Thymus (tissue), 11 donors: ENCODE results near the gene AURKAIP1. TPM values are rescaled to one million over a fixed set of nuclear protein-coding genes. Genes with fewer than 3 reads are reported as not detected.
"Not testable (repeated sequence)": the region's sequence is repeated elsewhere in the genome, so short reads cannot be mapped to it uniquely, and the experiment has no call there.

ENCODE experiments used
- DNase-seq, 9 donors: peaks; one replicate each; pipeline ENCODE4 v3.0.0-alpha.2; 2013; ENCODE audit warnings: low spot score in 9 of 9, low read depth in 6 of 9, missing footprints in 1 of 9
- H3K27ac ChIP-seq, 2 donors: one replicate each; pipeline ENCODE4 v1.5.1; 2013; ENCODE audit warnings: control low read depth in 1 of 2, low read depth in 1 of 2, low read length in 1 of 2, mild to moderate bottlenecking in 1 of 2, moderate library complexity in 1 of 2
- H3K27me3 ChIP-seq, 2 donors: one replicate each; pipeline ENCODE4 v1.5.1; 2013; ENCODE audit warnings: low read length in 1 of 2; ENCODE audit not compliant: control insufficient read depth in 2 of 2, insufficient read depth in 1 of 2
- H3K36me3 ChIP-seq, 2 donors: one replicate each; pipeline ENCODE4 v1.5.1; 2013; ENCODE audit warnings: low read length in 1 of 2, mild to moderate bottlenecking in 1 of 2, moderate library complexity in 1 of 2; ENCODE audit not compliant: control insufficient read depth in 2 of 2, insufficient read depth in 2 of 2
- H3K4me1 ChIP-seq, 2 donors: one replicate each; pipeline ENCODE4 v1.5.1; 2013; ENCODE audit warnings: low read length in 2 of 2; ENCODE audit not compliant: control insufficient read depth in 2 of 2, insufficient read depth in 2 of 2
- H3K4me3 ChIP-seq, 2 donors: one replicate each; pipeline ENCODE4 v1.5.1; 2013; ENCODE audit warnings: low read length in 2 of 2, control low read depth in 1 of 2, mild to moderate bottlenecking in 1 of 2
- H3K9me3 ChIP-seq, 2 donors: one replicate each; pipeline ENCODE4 v1.5.1; 2013; ENCODE audit warnings: low read length in 1 of 2, mild to moderate bottlenecking in 1 of 2; ENCODE audit not compliant: control insufficient read depth in 2 of 2, insufficient read depth in 1 of 2
- WGBS: extraction: QIAGEN DNeasy Blood & Tissue Kit; methylation state at CpG from one replicate; pipeline ENCODE4 v1.1.7; 2013; 5-methylcytosine and 5-hydroxymethylcytosine counted together
- polyA plus RNA-seq: library from polyadenylated mRNA; stranded (reverse); fragments of 200-250 nt; gene quantifications from one replicate; pipeline ENCODE4 v1.2.3, GENCODE V29; 2013
- total RNA-seq: library from RNA; stranded (reverse); fragments of 120-200 nt; gene quantifications from one replicate; pipeline ENCODE4 v1.2.4, GENCODE V29; 2013
- donor health status: healthy.

AURKAIP1 gene
- total and polyA plus RNA-seq, 2 donors: 96.2 to 116 TPM

DNA sequence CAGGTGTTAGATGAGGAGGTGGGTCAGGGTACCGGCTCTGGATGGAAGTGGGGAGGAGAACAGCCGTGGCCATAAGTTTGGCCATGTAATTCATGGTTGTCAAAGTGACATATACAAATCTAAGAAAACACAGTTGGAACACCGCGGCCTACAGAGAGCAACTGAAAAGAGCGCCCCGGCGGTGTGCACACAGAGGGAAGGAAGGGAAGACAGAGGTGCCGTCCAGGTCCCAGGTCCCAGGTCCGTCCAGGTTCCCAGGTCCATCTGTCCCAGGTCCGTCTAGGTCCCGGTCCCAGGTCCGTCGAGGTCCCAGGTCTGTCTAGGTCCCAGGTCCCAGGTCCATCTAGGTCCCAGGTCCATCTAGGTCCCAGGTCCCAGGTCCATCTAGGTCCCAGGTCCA lies 36.6 kb upstream of the AURKAIP1 start:
- WGBS: 95% methylated on average over 13 of the region's 13 CpGs

DNA sequence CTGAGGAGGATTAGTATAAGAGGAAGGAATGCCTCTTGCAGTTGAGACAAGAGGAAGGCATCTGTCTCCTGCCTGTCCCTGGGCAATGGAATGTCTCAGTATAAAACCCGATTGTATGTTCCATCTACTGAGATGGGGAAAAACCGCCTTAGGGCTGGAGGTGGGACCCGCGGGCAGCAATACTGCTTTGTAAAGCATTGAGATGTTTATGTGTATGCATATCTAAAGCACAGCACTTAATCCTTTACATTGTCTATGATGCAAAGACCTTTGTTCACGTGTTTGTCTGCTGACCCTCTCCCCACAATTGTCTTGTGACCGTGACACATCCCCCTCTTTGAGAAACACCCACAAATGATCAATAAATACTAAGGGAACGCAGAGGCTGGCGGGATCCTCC lies 35.2 kb upstream of the AURKAIP1 start:
- WGBS: 91% methylated on average over 8 of the region's 8 CpGs
- peaks cover 21 to 23% of the 10 kb centered on the region in 2 donors for H3K4me1 ChIP-seq
- H3K4me3 ChIP-seq, H3K27ac ChIP-seq, DNase-seq, H3K27me3 ChIP-seq: not testable (repeated sequence)
- H3K36me3 ChIP-seq: peaks cover 7 to 12% of the 10 kb centered on the region in 2 donors
- peaks cover 0 to 12% of the 10 kb centered on the region in 2 donors for H3K9me3 ChIP-seq

More for the DNA sequence above, 36.6 kb upstream of the AURKAIP1 start:
- Histone ChIP-seq H3K4me1 (peaks cover 9 to 10% of the 10 kb centered on the region in 2 donors), H3K9me3 (peaks cover 0 to 12% of the 10 kb centered on the region in 2 donors), H3K27ac (no peak overlapping the region), H3K36me3 (no peaks in the 10 kb centered on the region), H3K4me3 (no peak overlapping the region), H3K27me3 (peaks cover 0 to 4% of the 10 kb centered on the region in 2 donors)
- DNase-seq: no peak

DNA sequence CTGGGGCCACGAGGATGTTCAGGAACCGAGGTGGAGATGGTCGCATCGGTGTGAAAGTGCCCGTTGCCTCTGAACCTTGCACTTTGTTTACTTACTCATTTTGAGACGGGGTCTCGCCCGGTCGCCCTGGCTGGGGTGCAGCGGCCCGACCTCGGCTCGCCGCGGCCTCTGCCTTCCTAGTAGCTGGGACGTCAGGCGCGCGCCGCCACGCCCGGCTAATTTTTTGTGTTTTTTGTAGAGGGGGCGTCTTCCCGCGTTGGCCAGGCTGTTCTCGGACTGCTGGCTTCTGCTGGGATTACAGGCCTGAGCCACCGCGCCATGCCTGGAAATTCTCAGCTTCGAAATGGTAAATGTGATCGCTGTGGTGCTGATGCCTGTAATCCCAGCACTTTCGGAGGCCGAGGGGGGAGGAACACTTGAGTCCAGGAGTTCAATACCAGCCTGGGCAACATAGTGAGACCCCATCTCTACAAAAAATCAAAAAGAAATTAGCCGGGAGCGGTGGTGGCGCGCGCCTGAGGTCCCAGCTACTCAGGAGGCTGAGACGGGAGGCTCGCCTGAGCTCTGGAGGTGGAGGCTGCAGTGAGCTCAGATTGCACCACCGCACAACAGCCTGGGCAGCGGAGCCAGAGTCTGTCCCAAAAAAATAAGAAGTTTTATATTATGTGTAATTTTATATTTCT lies 32.8 kb upstream of the AURKAIP1 start:
- no peaks in the 10 kb centered on the region for H3K27me3 ChIP-seq
- H3K9me3 ChIP-seq: peaks cover 0 to 12% of the 10 kb centered on the region in 2 donors
- peaks cover 27 to 31% of the 10 kb centered on the region in 2 donors for H3K36me3 ChIP-seq
- no peak for DNase-seq
- 13% methylated on average over 41 of the region's 41 CpGs for WGBS
- H3K27ac ChIP-seq: peak overlapping the region; percentile 67 to 94
- H3K4me1 ChIP-seq: peaks cover 21 to 25% of the 10 kb centered on the region in 2 donors
- H3K4me3 ChIP-seq: peak overlapping the region; percentile 95 to 99

DNA sequence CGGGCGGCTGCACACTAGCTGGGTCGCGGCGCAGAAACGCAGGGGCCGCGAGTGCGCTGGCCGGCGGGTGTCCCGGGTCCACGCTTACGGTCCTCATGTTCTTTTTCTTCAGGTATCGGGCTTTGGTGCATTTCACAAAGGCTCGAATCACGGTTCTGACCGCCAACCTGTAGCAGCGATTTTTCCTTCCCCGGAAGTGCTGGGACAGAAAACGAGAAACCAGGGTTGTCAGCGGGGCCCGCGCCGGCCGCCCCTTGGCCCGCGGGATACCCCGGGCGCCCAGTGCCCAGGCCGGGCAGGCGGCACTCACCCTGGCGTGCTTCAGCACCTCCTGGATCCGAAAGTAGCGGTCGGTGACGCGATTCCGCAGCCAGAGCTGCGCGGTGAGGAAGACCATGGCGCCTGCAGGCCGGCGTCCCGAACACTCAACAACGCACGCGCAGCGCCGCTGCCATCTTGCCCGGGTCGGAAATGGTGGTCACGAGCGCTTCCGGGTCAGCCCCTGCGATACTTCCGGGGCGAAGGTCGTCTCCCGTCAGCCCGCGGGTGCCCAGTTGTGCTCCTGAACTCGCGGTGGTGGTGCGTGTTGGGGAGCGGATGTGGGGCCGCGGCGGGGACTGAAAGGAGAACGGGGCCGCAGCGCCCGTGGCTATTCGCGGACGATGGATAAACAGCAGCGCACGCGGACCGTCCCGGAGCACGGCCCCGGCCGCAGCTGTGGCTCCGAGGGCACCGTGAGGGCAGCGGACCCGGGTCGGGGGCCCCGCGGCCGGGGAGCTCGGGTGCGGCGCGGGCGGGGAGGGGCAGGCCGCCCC lies 32.0 kb upstream of the AURKAIP1 start, which contains the start of gene MRPL20:
Gene MRPL20, minus strand, starts transcription at position 473 of the 815 bp plus-strand sequence. Its CDS starts 76 bp downstream, at position 397.
- DNase-seq: peak; percentile 86 to 97 (median 91)
- Histone ChIP-seq H3K27ac (peak within 1 kb of the TSS; percentile 67 to 97), H3K36me3 (peaks cover 34 to 38% of the 10 kb centered on the region in 2 donors), H3K27me3 (no peaks in the 10 kb centered on the region), H3K9me3 (peaks cover 0 to 6% of the 10 kb centered on the region in 2 donors), H3K4me3 (peak within 1 kb of the TSS; percentile 95 to 99), H3K4me1 (peaks cover 21 to 25% of the 10 kb centered on the region in 2 donors)
- WGBS: under 1% methylated on average over 98 of the region's 98 CpGs

DNA sequence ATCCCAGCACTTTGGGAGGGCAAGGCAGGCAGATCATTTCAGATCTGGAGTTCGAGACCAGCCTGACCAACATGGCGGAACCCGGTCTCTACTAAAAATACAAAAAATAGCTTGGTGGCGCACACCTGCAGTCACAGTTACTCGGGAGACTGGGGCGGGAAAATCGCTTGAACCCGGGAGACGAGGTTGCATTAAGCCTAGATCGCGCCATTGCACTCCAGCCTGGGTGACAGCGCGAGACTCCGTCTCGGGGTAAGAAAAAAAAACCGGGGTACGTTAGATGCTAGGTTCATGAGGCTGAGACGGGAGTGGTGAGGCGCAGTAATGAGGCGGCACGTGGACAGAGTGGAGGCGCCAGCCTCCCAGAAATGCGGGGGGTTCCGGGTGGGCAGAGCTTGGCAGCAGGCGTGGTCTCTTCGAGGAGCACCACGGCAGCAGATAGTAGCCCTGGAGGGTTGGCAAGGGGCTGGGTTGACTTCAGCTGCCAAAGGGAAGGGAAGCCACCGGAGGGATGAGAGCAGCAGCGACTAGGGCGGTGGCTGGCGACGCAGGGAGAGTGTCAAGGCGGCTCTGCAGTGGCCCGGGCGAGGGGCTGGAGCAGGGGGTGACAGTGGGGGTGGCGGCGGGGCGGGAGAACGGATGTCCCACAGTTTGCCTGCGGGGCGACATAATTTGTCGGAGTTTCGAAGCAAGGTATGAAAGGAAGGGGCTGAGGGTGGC lies 31.3 kb upstream of the AURKAIP1 start:
- Histone ChIP-seq H3K27ac (peak overlapping the region; percentile 67 to 97), H3K36me3 (peaks cover 42 to 46% of the 10 kb centered on the region in 2 donors), H3K4me3 (peak overlapping the region; percentile 95 to 99), H3K4me1 (peaks cover 21 to 28% of the 10 kb centered on the region in 2 donors), H3K27me3 (no peaks in the 10 kb centered on the region), H3K9me3 (no peaks in the 10 kb centered on the region)
- DNase-seq: no peak
- WGBS: 48% methylated on average over 43 of the region's 43 CpGs

DNA sequence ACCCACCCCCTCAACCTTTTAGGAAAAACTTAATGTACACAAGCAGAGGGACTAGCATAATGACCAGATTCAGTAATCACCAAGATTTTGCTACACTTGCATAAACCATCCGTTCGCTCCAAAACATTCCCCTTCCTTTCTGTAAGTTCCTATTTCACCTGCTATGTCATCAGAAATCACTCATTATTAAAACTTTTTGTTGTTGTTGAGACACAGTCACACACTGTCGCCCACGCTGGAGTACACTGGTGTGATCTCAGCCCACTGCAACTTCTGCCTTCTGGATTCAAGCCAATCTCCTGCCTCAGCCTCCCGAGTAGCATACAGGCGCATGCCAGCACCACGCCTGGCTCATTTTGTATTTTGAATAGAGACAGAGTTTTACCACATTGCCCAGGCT lies 28.6 kb upstream of the AURKAIP1 start:
- no peak for DNase-seq
- 95% methylated on average over 7 of the region's 7 CpGs for WGBS
- no peaks in the 10 kb centered on the region for H3K27me3 ChIP-seq
- peaks cover 28 to 41% of the 10 kb centered on the region in 2 donors for H3K4me1 ChIP-seq
- H3K9me3 ChIP-seq: peaks cover 0 to 1% of the 10 kb centered on the region in 2 donors
- H3K36me3 ChIP-seq: peaks cover 52 to 55% of the 10 kb centered on the region in 2 donors
- H3K27ac ChIP-seq: no peak overlapping the region
- no peak overlapping the region for H3K4me3 ChIP-seq

DNA sequence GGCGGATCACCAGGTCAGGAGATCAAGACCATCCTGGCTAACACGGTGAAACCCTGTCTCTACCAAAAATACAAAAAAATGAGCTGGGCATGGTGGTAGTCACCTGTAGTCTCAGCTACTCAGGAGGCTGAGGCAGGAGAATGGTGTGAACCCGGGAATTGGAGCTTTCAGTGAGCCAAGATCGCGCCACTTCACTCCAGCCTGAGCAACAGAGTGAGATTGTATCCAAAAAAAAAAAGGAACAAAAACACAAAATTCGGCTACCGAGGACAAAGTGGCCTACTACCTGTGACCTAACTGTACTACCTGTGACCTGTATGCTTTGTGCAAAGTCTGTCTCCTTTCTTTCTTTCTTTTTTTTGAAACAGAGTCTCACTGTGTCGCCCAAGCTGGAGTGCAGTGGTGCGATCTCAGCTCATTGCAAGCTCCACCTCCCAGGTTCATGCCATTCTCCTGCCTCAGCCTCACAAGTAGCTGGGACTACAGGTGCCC lies 27.9 kb upstream of the AURKAIP1 start:
- 94% methylated on average over 9 of the region's 9 CpGs for WGBS
- H3K27me3 ChIP-seq, H3K4me3 ChIP-seq, DNase-seq, H3K9me3 ChIP-seq, H3K27ac ChIP-seq: not testable (repeated sequence)
- H3K4me1 ChIP-seq: peaks cover 30 to 40% of the 10 kb centered on the region in 2 donors
- H3K36me3 ChIP-seq: peaks cover 55 to 56% of the 10 kb centered on the region in 2 donors

DNA sequence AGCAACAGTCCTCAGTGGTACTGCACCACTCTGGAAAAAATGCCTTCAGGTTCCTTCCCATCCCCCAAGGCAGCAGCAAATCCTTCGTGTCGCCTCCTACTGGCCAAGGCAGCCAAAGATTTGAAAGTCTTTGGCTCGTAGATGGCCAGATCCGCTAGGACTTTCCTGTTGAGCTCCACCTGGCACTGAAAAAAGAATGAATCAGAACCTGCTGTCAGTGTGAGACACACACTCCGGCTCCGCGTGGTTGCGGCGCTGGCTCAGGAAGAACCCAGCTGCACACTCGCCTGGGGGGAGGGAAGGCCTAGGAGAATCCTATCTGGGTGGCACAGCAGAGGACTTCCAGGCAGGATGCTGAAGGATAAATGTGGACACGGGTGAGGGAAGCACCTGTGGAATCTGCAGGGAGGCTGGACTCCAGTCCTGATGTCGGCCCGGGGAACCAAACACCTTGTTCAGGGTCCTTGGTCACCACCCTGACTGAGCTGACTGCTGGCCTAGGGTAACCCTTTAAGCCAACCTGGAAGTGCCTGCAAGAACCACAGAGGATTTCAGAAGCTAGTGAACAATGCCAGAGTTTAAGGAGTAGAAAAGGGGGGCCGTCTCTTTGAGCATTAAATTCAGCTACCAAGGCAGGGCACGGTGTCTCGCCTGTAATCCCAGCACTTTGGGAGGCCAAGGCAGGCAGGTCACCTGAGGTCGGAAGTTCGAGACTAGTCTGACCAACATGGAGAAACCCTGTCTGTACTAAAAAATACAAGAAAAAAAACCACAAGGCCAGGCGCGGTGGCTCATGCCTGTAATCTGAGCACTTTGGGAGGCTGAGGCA lies 27.3 kb upstream of the AURKAIP1 start:
- Histone ChIP-seq H3K4me1 (peaks cover 30 to 46% of the 10 kb centered on the region in 2 donors), H3K27ac (no peak overlapping the region), H3K4me3 (no peak overlapping the region), H3K27me3 (no peaks in the 10 kb centered on the region), H3K9me3 (peaks cover 0 to 1% of the 10 kb centered on the region in 2 donors), H3K36me3 (peaks cover 62 to 63% of the 10 kb centered on the region in 2 donors)
- 95% methylated on average over 20 of the region's 20 CpGs for WGBS
- DNase-seq: peak in 1 of 9 donors; percentile 27
